ENCODE measurements around the gene AQP9.

Gene AQP9

DNA sequence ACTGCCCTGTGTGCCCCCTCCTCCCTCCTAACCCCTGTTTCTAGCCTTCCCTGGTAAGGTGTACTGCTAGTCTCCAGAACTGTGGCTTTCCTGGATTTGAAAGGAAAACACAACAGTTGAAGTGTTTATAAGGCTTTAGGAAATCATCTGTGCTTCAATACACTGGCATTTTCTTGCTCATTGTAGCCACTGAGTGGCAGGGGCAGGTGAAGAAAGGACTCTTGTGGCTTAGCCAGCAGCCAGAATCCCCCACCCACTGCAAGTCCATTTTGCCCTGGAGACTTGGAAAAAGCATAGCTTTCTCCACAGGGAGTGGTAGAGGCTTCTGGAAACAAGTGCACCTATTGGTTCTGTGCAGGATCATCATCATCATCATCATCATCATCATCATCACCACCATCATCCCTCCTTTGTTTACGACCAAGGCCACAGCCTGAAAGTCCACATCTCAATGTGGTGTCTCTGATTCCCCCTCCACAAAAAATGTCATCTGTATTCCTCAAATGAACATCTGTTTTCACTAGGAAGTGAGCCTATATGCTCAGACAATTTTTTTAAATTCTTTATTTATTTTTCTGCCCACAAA lies 33.4 kb downstream of the AQP9 start:
- TF ChIP-seq, protein P1, sequence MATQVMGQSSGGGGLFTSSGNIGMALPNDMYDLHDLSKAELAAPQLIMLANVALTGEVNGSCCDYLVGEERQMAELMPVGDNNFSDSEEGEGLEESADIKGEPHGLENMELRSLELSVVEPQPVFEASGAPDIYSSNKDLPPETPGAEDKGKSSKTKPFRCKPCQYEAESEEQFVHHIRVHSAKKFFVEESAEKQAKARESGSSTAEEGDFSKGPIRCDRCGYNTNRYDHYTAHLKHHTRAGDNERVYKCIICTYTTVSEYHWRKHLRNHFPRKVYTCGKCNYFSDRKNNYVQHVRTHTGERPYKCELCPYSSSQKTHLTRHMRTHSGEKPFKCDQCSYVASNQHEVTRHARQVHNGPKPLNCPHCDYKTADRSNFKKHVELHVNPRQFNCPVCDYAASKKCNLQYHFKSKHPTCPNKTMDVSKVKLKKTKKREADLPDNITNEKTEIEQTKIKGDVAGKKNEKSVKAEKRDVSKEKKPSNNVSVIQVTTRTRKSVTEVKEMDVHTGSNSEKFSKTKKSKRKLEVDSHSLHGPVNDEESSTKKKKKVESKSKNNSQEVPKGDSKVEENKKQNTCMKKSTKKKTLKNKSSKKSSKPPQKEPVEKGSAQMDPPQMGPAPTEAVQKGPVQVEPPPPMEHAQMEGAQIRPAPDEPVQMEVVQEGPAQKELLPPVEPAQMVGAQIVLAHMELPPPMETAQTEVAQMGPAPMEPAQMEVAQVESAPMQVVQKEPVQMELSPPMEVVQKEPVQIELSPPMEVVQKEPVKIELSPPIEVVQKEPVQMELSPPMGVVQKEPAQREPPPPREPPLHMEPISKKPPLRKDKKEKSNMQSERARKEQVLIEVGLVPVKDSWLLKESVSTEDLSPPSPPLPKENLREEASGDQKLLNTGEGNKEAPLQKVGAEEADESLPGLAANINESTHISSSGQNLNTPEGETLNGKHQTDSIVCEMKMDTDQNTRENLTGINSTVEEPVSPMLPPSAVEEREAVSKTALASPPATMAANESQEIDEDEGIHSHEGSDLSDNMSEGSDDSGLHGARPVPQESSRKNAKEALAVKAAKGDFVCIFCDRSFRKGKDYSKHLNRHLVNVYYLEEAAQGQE (IDR thresholded peaks at IDR 0.05; ENCODE audit: insufficient replicate concordance, low read depth), result no peak
- no peak overlapping the region for H3K4me3 ChIP-seq (replicated peaks; ENCODE audit: insufficient read depth, low read length)
- no peaks in the 10 kb centered on the region for H3K27me3 ChIP-seq (ENCODE audit: insufficient read depth, poor library complexity, severe bottlenecking)
- DNase-seq (ENCODE audit: low read depth in 1 of 2, low spot score in 1 of 2), result no peak
- H3K27ac ChIP-seq (replicated peaks), result no peak overlapping the region

- no peak overlapping the region for H3K27ac ChIP-seq (replicated peaks)
- TF ChIP-seq SPI1 (IDR thresholded peaks at IDR 0.05; ENCODE audit: borderline replicate concordance, low read depth), result no peak
- TF ChIP-seq, protein P1 (IDR thresholded peaks at IDR 0.05; ENCODE audit: insufficient replicate concordance, low read depth), result no peak
- TF ChIP-seq POLR2AphosphoS5 (IDR thresholded peaks at IDR 0.05; ENCODE audit: low read depth), result no peak
- TF ChIP-seq, protein P2, sequence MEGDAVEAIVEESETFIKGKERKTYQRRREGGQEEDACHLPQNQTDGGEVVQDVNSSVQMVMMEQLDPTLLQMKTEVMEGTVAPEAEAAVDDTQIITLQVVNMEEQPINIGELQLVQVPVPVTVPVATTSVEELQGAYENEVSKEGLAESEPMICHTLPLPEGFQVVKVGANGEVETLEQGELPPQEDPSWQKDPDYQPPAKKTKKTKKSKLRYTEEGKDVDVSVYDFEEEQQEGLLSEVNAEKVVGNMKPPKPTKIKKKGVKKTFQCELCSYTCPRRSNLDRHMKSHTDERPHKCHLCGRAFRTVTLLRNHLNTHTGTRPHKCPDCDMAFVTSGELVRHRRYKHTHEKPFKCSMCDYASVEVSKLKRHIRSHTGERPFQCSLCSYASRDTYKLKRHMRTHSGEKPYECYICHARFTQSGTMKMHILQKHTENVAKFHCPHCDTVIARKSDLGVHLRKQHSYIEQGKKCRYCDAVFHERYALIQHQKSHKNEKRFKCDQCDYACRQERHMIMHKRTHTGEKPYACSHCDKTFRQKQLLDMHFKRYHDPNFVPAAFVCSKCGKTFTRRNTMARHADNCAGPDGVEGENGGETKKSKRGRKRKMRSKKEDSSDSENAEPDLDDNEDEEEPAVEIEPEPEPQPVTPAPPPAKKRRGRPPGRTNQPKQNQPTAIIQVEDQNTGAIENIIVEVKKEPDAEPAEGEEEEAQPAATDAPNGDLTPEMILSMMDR (IDR thresholded peaks at IDR 0.05; ENCODE audit: insufficient read depth, low read length), result no peak
- TF ChIP-seq GABPA (IDR thresholded peaks at IDR 0.05; ENCODE audit: low read depth), result no peak
- no peak overlapping the region for H3K4me3 ChIP-seq (replicated peaks; ENCODE audit: insufficient read depth, low read length)
- H3K27me3 ChIP-seq (ENCODE audit: insufficient read depth, poor library complexity, severe bottlenecking), result no peaks in the 10 kb centered on the region
- DNase-seq (ENCODE audit: low read depth in 1 of 2, low spot score in 1 of 2), result no peak
Measured at GRCh38 chr15:58174709-58175108, 36.5 kb downstream of the AQP9 start.

DNA sequence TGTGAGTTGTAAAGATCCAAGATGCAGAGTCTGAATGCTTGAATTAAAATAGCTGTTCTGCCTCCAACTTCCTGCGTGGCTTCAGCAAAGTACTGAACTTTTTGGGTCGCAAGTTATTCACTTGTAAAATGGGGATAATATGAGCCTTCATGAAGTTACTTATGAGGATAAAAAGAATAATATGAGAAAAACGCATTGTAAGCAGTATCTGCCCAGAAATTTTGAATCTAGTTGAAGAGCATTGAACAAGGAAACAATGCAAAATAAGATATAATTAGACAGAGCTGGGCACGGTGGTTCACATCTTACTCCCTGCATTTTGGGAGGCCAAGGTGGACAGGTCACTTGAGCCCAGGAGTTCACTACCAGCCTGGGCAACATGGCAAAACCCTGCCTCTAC lies 37.8 kb downstream of the AQP9 start:
- TF ChIP-seq, protein P2 (IDR thresholded peaks at IDR 0.05; ENCODE audit: insufficient read depth, low read length), result no peak
- Histone ChIP-seq H3K27me3 (ENCODE audit: insufficient read depth, poor library complexity, severe bottlenecking) (no peaks in the 10 kb centered on the region), H3K4me3 (replicated peaks; ENCODE audit: insufficient read depth, low read length) (no peak overlapping the region), H3K27ac (replicated peaks) (no peak overlapping the region)
- no peak for DNase-seq (ENCODE audit: low read depth in 1 of 2, low spot score in 1 of 2)

- Histone ChIP-seq H3K4me3 (replicated peaks; ENCODE audit: insufficient read depth, low read length) (no peak overlapping the region), H3K27me3 (ENCODE audit: insufficient read depth, poor library complexity, severe bottlenecking) (no peaks in the 10 kb centered on the region), H3K27ac (replicated peaks) (no peak overlapping the region)
- DNase-seq (ENCODE audit: low read depth in 1 of 2, low spot score in 1 of 2), result no peak
- no peak for TF ChIP-seq SPI1 (IDR thresholded peaks at IDR 0.05; ENCODE audit: borderline replicate concordance, low read depth)
- TF ChIP-seq, protein P1 (IDR thresholded peaks at IDR 0.05; ENCODE audit: insufficient replicate concordance, low read depth), result no peak
- TF ChIP-seq GABPA (IDR thresholded peaks at IDR 0.05; ENCODE audit: low read depth), result no peak
- TF ChIP-seq POLR2AphosphoS5 (IDR thresholded peaks at IDR 0.05; ENCODE audit: low read depth), result no peak
- TF ChIP-seq, protein P2 (IDR thresholded peaks at IDR 0.05; ENCODE audit: insufficient read depth, low read length), result no peak
Measured at GRCh38 chr15:58178668-58179067, 40.5 kb downstream of the AQP9 start.
